Endothelial cell of umbilical vein (primary cell): Measurements from ENCODE around the gene VSIG10L2. TPM values are rescaled to one million over a fixed set of nuclear protein-coding genes. Genes with fewer than 3 reads are reported as not detected.

Experiments used
- BruUV-seq: library from RNA; stranded (reverse); fragments of 400-500 nt; replicated peaks from 2 replicates; lab custom pipeline; 2021; lab: Mats Ljungman, UMichigan
- CTCF ChIA-PET: fragments of 300-600, 350-600 bp; sonication (Branson Sonifier 250); formaldehyde crosslinking; loops from one replicate; lab custom pipeline; 2021; ENCODE audit warnings: antibody characterized with exemption, inconsistent platforms; lab: Charles Lee
- POLR2A ChIA-PET: fragments of 300-600, 350-600 bp; sonication (Branson Sonifier 250); formaldehyde crosslinking; loops from one replicate; lab custom pipeline; 2021; ENCODE audit warnings: antibody characterized with exemption, inconsistent platforms; lab: Charles Lee
- DNase-seq: peaks from one replicate; pipeline ENCODE4 v3.0.0-alpha.2; 2011; ENCODE audit warnings: low read depth, low spot score
- FAIRE-seq: peaks from 2 replicates; lab custom pipeline; 2011; peaks lifted over from hg19 to GRCh38; lab: Jason Lieb, UNC
- H2AFZ ChIP-seq: 2 replicates; pipeline ENCODE4 v1.6.0; 2012; ENCODE audit warnings: low read depth, low read length, control low read depth, inconsistent platforms
- H3K27ac ChIP-seq: 2 replicates; pipeline ENCODE4 v1.5.1; 2011; ENCODE audit warnings: low read depth, mild to moderate bottlenecking, control low read depth, low read length, moderate library complexity; ENCODE audit not compliant: insufficient read depth
- H3K27me3 ChIP-seq, 2 experiments: 2 replicates each; pipeline versions ENCODE4 v1.6.0 to v1.6.1; 2011; ENCODE audit warnings: low read length in 2 of 2, mixed read lengths in 1 of 2; ENCODE audit not compliant: control insufficient read depth in 2 of 2, insufficient read depth in 2 of 2
- H3K36me3 ChIP-seq, 2 experiments: 2 replicates in 1 of 2; 3 replicates in 1 of 2; pipeline ENCODE4 v1.5.1; 2011; ENCODE audit warnings: low read length in 2 of 2, mild to moderate bottlenecking in 1 of 2, moderate library complexity in 1 of 2; ENCODE audit not compliant: control insufficient read depth in 2 of 2, insufficient read depth in 2 of 2; ENCODE audit errors: extremely low read depth in 1 of 2
- H3K4me1 ChIP-seq: 3 replicates; pipeline ENCODE4 v1.5.1; 2011; ENCODE audit warnings: mild to moderate bottlenecking, low read length; ENCODE audit not compliant: control insufficient read depth, insufficient read depth; ENCODE audit errors: extremely low read depth
- H3K4me2 ChIP-seq: 2 replicates; pipeline ENCODE4 v1.6.1; 2011; ENCODE audit warnings: low read length, control low read depth, mixed read lengths; ENCODE audit not compliant: insufficient read depth
- H3K4me3 ChIP-seq, 3 experiments: fragments of 200-600 bp in 1 of 3; sonication (generic), shearing (Covaris generic) in 1 of 3; replicated peaks in 1 of 3; 2 replicates each; pipeline ENCODE4 v1.5.1; 2011 to 2016; ENCODE audit warnings: control low read depth in 3 of 3, low read length in 3 of 3, mild to moderate bottlenecking in 2 of 3, inconsistent platforms in 1 of 3, low read depth in 1 of 3, moderate library complexity in 1 of 3; ENCODE audit not compliant: insufficient read depth in 1 of 3
- H3K79me2 ChIP-seq: 2 replicates; pipeline ENCODE4 v1.6.0; 2012; ENCODE audit warnings: low read length, inconsistent platforms; ENCODE audit not compliant: control insufficient read depth, insufficient read depth
- H3K9ac ChIP-seq: replicated peaks from 2 replicates; pipeline ENCODE3; 2011; ENCODE audit warnings: low read length, control low read depth; ENCODE audit not compliant: insufficient read depth; ENCODE audit errors: extremely low read depth
- H3K9me1 ChIP-seq: replicated peaks from 3 replicates; pipeline ENCODE4 v1.6.0; 2011; ENCODE audit warnings: mild to moderate bottlenecking, low read length; ENCODE audit not compliant: control insufficient read depth, insufficient read depth; ENCODE audit errors: extremely low read depth
- H3K9me3 ChIP-seq: replicated peaks from 2 replicates; pipeline ENCODE4 v1.5.1; 2012; ENCODE audit warnings: low read length, inconsistent platforms; ENCODE audit not compliant: control insufficient read depth, insufficient read depth
- H4K20me1 ChIP-seq: replicated peaks from 2 replicates; pipeline ENCODE3; 2011; ENCODE audit warnings: mild to moderate bottlenecking, low read length; ENCODE audit not compliant: control insufficient read depth, insufficient read depth; ENCODE audit errors: extremely low read depth
- EZH2 ChIP-seq: IDR thresholded peaks from 2 replicates; pipeline ENCODE4 v1.6.1; 2012; ENCODE audit warnings: borderline replicate concordance, low read depth, mild to moderate bottlenecking, moderate library complexity, low read length, inconsistent platforms; ENCODE audit not compliant: severe bottlenecking
- FOS ChIP-seq: IDR thresholded peaks from 2 replicates; pipeline ENCODE4 v1.6.1; 2011; ENCODE audit warnings: mild to moderate bottlenecking, low read length, moderate library complexity, borderline replicate concordance; ENCODE audit not compliant: insufficient read depth
- GATA2 ChIP-seq: IDR thresholded peaks from 2 replicates; pipeline ENCODE4 v1.7.0; 2011; ENCODE audit warnings: low read depth, mild to moderate bottlenecking, moderate library complexity, mixed read lengths, low read length; ENCODE audit not compliant: insufficient read length, insufficient read depth
- JUN ChIP-seq: IDR thresholded peaks from 2 replicates; pipeline ENCODE4 v1.6.1; 2011; ENCODE audit warnings: borderline replicate concordance, low read depth; ENCODE audit not compliant: insufficient read length, insufficient read depth
- MYC ChIP-seq: IDR thresholded peaks from one replicate; pipeline ENCODE4 v1.6.1; 2011; ENCODE audit warnings: mild to moderate bottlenecking, low read depth, low read length
- POLR2A ChIP-seq: IDR thresholded peaks from 2 replicates; pipeline ENCODE4 v1.6.1; 2012; ENCODE audit warnings: low read depth, mild to moderate bottlenecking, control low read depth, low read length
- POLR2AphosphoS5 ChIP-seq: IDR thresholded peaks from 2 replicates; pipeline ENCODE4 v1.6.1; 2012; ENCODE audit warnings: low read depth, mild to moderate bottlenecking, control low read depth, low read length, moderate library complexity; ENCODE audit not compliant: insufficient read depth
- dilution Hi-C: fragments of 300-500 bp; cut with MboI; formaldehyde crosslinking; loops from one replicate; pipeline ENCODE4 v1.15.0; 2019; ENCODE audit warnings: low sequenced_read_pairs; ENCODE audit not compliant: extremely low pct_ligation_motif_present
- intact Hi-C: fragments of 100-400 bp; cut with micrococcal nuclease; formaldehyde crosslinking; loops from one replicate; pipeline ENCODE4 v1.10.0; 2022
- polyA plus RNA-seq, 4 experiments: library from polyadenylated mRNA; depleted of rRNA in 3 of 4; stranded (reverse) in 3 of 4; unstranded in 1 of 4; fragments of >200 nt; gene quantifications; 2 replicates each; pipeline versions ENCODE4 v1.2.1 to v1.2.3, GENCODE V29; 2011 to 2012; ENCODE audit warnings: missing spikeins in 1 of 4
- total RNA-seq: library from RNA; stranded (reverse); gene quantifications from 2 replicates; pipeline ENCODE4 v1.2.3, GENCODE V29; 2021
- TF ChIP-seq, protein P1 (sequence below): IDR thresholded peaks from 2 replicates; pipeline ENCODE4 v1.6.1; 2011; ENCODE audit not compliant: insufficient read depth, insufficient read length
- TF ChIP-seq, protein P2 (sequence below), 2 donors: IDR thresholded peaks; 1 replicate in 1 of 2; 2 replicates in 1 of 2; pipeline ENCODE4 v1.5.1; 2011; ENCODE audit warnings: low read length in 2 of 2, mild to moderate bottlenecking in 2 of 2, moderate library complexity in 2 of 2, control low read depth in 1 of 2, inconsistent platforms in 1 of 2, low read depth in 1 of 2; ENCODE audit not compliant: insufficient read depth in 1 of 2; ENCODE audit errors: extremely low read depth in 1 of 2

The VSIG10L2 gene
- total and polyA plus RNA-seq, 2 donors (not counting 3 experiments of a cell fraction or from before 2014, with no cell fraction given) = not detected

- Histone ChIP-seq H3K9me1 (no peaks in the 10 kb centered on the region), H2AFZ (no peak overlapping the region), H4K20me1 (no peaks in the 10 kb centered on the region), H3K4me2 (no peak overlapping the region), H3K27ac (no peak overlapping the region), H3K36me3 (no peaks in the 10 kb centered on the region), H3K4me3 (no peak overlapping the region), H3K4me1 (no peaks in the 10 kb centered on the region), H3K9ac (no peak overlapping the region), H3K9me3 (no peaks in the 10 kb centered on the region), H3K79me2 (no peaks in the 10 kb centered on the region), H3K27me3 (peaks cover 2 to 7% of the 10 kb centered on the region in 2 experiments)
- DNase-seq = peak; percentile 69
- no TSS peak for BruUV-seq
- dilution Hi-C loops = no loop called here
- ChIA-PET CTCF (interaction anchor here (0.6 to 5.1 kb wide), 5 partner anchors 10 to 275 kb away, joined by 3 to 113 read pairs (median 4); no protein-coding TSS in a partner anchor), POLR2A (no interaction called here)
- FAIRE-seq = peak; percentile 62
- intact Hi-C loops = loop anchor here (1.0 to 10.0 kb wide), 5 partner anchors 138 to 379 kb away; partner anchors contain the start of genes DCPS, FOXRED1 and SRPRA
- TF ChIP-seq POLR2AphosphoS5 = no peak
- TF ChIP-seq GATA2 = peak; percentile 10
- no peak for TF ChIP-seq MYC
- TF ChIP-seq, protein P1, sequence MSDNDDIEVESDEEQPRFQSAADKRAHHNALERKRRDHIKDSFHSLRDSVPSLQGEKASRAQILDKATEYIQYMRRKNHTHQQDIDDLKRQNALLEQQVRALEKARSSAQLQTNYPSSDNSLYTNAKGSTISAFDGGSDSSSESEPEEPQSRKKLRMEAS = no peak
- TF ChIP-seq EZH2 = no peak
- TF ChIP-seq, protein P2, sequence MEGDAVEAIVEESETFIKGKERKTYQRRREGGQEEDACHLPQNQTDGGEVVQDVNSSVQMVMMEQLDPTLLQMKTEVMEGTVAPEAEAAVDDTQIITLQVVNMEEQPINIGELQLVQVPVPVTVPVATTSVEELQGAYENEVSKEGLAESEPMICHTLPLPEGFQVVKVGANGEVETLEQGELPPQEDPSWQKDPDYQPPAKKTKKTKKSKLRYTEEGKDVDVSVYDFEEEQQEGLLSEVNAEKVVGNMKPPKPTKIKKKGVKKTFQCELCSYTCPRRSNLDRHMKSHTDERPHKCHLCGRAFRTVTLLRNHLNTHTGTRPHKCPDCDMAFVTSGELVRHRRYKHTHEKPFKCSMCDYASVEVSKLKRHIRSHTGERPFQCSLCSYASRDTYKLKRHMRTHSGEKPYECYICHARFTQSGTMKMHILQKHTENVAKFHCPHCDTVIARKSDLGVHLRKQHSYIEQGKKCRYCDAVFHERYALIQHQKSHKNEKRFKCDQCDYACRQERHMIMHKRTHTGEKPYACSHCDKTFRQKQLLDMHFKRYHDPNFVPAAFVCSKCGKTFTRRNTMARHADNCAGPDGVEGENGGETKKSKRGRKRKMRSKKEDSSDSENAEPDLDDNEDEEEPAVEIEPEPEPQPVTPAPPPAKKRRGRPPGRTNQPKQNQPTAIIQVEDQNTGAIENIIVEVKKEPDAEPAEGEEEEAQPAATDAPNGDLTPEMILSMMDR (IDR thresholded peaks at IDR 0.05; ENCODE audit: extremely low read depth in 1 of 2, insufficient read depth in 1 of 2, low read depth in 1 of 2, low read length in 2 of 2) = peak; percentile 73 to 74
- TF ChIP-seq POLR2A = no peak
- TF ChIP-seq FOS = no peak
- TF ChIP-seq JUN = no peak
These were observed 22.7 kb upstream of the VSIG10L2 start for GRCh38 chr11:125923012-125923579.
